Vagina (tissue), 2 donors: ENCODE results near the gene CHD5.

Source experiments
- CTCF ChIP-seq, 3 experiments: fragments of 450-650 bp in 2 of 3; fragments of 200-600 bp in 1 of 3; sonication (generic) in 1 of 3; IDR thresholded peaks; one replicate each; pipeline ENCODE4 v1.5.1; 2017 to 2019; ENCODE audit warnings: antibody characterized with exemption in 3 of 3, mild to moderate bottlenecking in 2 of 3, moderate library complexity in 2 of 3
- POLR2A ChIP-seq, 2 donors: fragments of 450-650 bp; IDR thresholded peaks; one replicate each; pipeline ENCODE4 v1.6.1; 2017; ENCODE audit warnings: antibody characterized with exemption in 2 of 2, mild to moderate bottlenecking in 2 of 2, moderate library complexity in 2 of 2
- POLR2AphosphoS5 ChIP-seq, 2 donors: sonication (generic); formaldehyde crosslinking; IDR thresholded peaks; one replicate each; pipeline ENCODE4 v1.9.0; 2017; ENCODE audit warnings: antibody characterized with exemption in 2 of 2, mild to moderate bottlenecking in 2 of 2, low read depth in 1 of 2; ENCODE audit not compliant: insufficient read depth in 1 of 2

GRCh38 chr1:6105218-6105679 is 74.9 kb downstream of the CHD5 start:
- TF ChIP-seq CTCF (IDR thresholded peaks at IDR 0.05): no peak
- TF ChIP-seq POLR2AphosphoS5 (IDR thresholded peaks at IDR 0.05; ENCODE audit: insufficient read depth in 1 of 2, low read depth in 1 of 2): no peak
- TF ChIP-seq POLR2A (IDR thresholded peaks at IDR 0.05): no peak
